Transverse colon (tissue), 4 donors: ENCODE results near the gene DYDC1. TPM values are rescaled to one million over a fixed set of nuclear protein-coding genes. Genes with fewer than 3 reads are reported as not detected.

Experiments used
- DNase-seq: peaks from one replicate; pipeline ENCODE4 v3.0.0-alpha.2; 2019
- H3K27ac ChIP-seq, 4 donors: fragments of 200-600 bp; sonication (generic); 2 replicates each; pipeline ENCODE4 v1.5.1; 2016 to 2018; ENCODE audit warnings: inconsistent platforms in 4 of 4
- H3K27me3 ChIP-seq: fragments of 200-600 bp; sonication (generic); 2 replicates; pipeline ENCODE4 v1.5.1; 2017; ENCODE audit warnings: inconsistent platforms
- H3K36me3 ChIP-seq, 4 donors: fragments of 200-600 bp; sonication (generic); 2 replicates each; pipeline ENCODE4 v1.5.1; 2017 to 2019; ENCODE audit warnings: inconsistent platforms in 4 of 4
- H3K4me1 ChIP-seq, 4 donors: fragments of 200-600 bp; sonication (generic); 2 replicates each; pipeline ENCODE4 v1.5.1; 2017 to 2020; ENCODE audit warnings: inconsistent platforms in 4 of 4
- H3K4me3 ChIP-seq, 4 donors: fragments of 200-600 bp; sonication (generic); 1 replicate in 1 of 4; 2 replicates in 3 of 4; pipeline versions ENCODE4 v1.5.1 to v1.6.1; 2017 to 2019; ENCODE audit warnings: inconsistent platforms in 4 of 4
- H3K9me3 ChIP-seq, 2 donors: fragments of 200-600 bp; sonication (generic); 2 replicates each; pipeline ENCODE4 v1.5.1; 2017 to 2019; ENCODE audit warnings: inconsistent platforms in 2 of 2
- CTCF ChIP-seq, 5 experiments: fragments of 200-600 bp in 3 of 5; fragments of 450-650 bp in 2 of 5; sonication (generic) in 3 of 5; IDR thresholded peaks; 1 replicate in 2 of 5; 2 replicates in 3 of 5; pipeline ENCODE4 v1.5.1; 2016 to 2017; ENCODE audit warnings: antibody characterized with exemption in 5 of 5, inconsistent platforms in 3 of 5, mild to moderate bottlenecking in 2 of 5, moderate library complexity in 1 of 5
- EP300 ChIP-seq: sonication (generic); formaldehyde crosslinking; IDR thresholded peaks from one replicate; pipeline ENCODE4 v1.6.1; 2017; ENCODE audit warnings: antibody characterized with exemption, low read depth
- POLR2A ChIP-seq: fragments of 450-650 bp; IDR thresholded peaks from one replicate; pipeline ENCODE4 v1.6.1; 2016; ENCODE audit warnings: antibody characterized with exemption, mild to moderate bottlenecking, moderate library complexity
- POLR2AphosphoS5 ChIP-seq, 3 donors: sonication (generic); formaldehyde crosslinking; IDR thresholded peaks; one replicate each; pipeline ENCODE4 v1.6.1; 2016; ENCODE audit warnings: antibody characterized with exemption in 3 of 3
- WGBS, 2 donors: methylation state at CpG; one replicate each; pipeline ENCODE4 v1.1.5; 2018; ENCODE audit warnings: low coverage in 1 of 2; 5-methylcytosine and 5-hydroxymethylcytosine counted together
- in situ Hi-C, 4 donors: fragments of 200-750 bp; cut with MboI; loops; one replicate each; pipeline versions ENCODE4 v1.15.0 to v1.15.1; 2017; ENCODE audit warnings: low sequenced_read_pairs in 3 of 4, low pct_ligation_motif_present in 1 of 4, low pct_unique_long_range_greater_than_20kb in 1 of 4
- intact Hi-C: fragments of 100-400 bp; cut with DNase I; formaldehyde crosslinking; loops from one replicate; pipeline ENCODE4 v1.15.1; 2023; ENCODE audit warnings: low total_unique reads
- total RNA-seq, 4 donors: library from RNA; depleted of rRNA; stranded (reverse); fragments of >200 nt; gene quantifications; one replicate each; pipeline ENCODE4 v1.1.0, GENCODE V29; 2016

The DYDC1 gene
- total RNA-seq, 4 donors from 2014 or later, result not detected

DNA sequence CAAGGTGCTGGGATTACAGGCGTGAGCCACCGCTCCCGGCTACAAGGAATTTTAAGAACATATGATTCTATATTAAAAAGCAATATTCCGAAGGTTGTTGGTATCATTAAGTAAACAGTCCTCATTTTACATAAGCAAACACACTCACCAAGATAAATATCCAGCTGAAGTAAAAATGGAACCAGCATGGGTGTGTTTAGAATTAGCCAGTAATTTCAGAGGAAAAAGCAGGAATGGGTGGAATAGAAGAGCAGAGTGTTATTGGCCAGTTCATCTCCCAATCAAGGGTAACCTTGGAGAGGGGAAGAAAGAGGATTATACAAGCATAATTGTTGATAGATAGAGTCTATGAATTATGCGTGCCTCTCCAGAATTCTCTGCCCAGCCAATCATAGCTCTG, 35.4 kb downstream of the DYDC1 start:
- no peaks in the 10 kb centered on the region for H3K36me3 ChIP-seq
- H3K27ac ChIP-seq, result no peak overlapping the region
- no peaks in the 10 kb centered on the region for H3K9me3 ChIP-seq
- no peak overlapping the region for H3K4me3 ChIP-seq
- in situ Hi-C loops, result no loop called here
- WGBS, 2 donors, result 75 to 88% methylated on average over 1 to 5 of the region's 5 CpGs
- H3K27me3 ChIP-seq, result no peaks in the 10 kb centered on the region
- no peaks in the 10 kb centered on the region for H3K4me1 ChIP-seq
- no peak for DNase-seq
- TF ChIP-seq CTCF (IDR thresholded peaks at IDR 0.05) (no peak), POLR2AphosphoS5 (IDR thresholded peaks at IDR 0.05) (no peak), POLR2A (no peak), EP300 (no peak)
- intact Hi-C loops, result no loop called here

DNA sequence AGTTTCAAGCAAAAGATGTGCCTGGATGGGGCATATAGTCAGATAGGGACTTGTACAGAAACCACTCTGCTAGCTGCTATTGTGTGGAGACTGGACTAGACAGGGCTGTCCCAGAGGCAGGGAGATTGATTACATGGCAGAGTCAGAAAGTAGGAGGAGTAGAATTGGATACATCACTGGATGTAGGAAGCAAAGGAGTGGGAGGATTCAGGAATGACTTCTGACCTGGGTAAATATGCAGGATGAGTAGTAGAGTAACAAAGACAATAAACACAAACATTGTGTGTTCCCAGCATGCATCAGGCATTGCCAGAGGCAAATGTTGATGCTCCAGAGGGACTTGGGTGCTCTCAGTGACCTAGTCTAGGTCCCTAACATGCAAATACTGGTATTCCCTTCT, 36.2 kb downstream of the DYDC1 start:
- in situ Hi-C loops (no loop called here), intact Hi-C loops (no loop called here)
- Histone ChIP-seq H3K27ac (no peak overlapping the region), H3K4me1 (no peaks in the 10 kb centered on the region), H3K27me3 (no peaks in the 10 kb centered on the region), H3K36me3 (no peaks in the 10 kb centered on the region), H3K9me3 (no peaks in the 10 kb centered on the region), H3K4me3 (no peak overlapping the region)
- no peak for DNase-seq
- TF ChIP-seq CTCF (IDR thresholded peaks at IDR 0.05) (no peak), EP300 (no peak), POLR2AphosphoS5 (IDR thresholded peaks at IDR 0.05) (no peak), POLR2A (no peak)

DNA sequence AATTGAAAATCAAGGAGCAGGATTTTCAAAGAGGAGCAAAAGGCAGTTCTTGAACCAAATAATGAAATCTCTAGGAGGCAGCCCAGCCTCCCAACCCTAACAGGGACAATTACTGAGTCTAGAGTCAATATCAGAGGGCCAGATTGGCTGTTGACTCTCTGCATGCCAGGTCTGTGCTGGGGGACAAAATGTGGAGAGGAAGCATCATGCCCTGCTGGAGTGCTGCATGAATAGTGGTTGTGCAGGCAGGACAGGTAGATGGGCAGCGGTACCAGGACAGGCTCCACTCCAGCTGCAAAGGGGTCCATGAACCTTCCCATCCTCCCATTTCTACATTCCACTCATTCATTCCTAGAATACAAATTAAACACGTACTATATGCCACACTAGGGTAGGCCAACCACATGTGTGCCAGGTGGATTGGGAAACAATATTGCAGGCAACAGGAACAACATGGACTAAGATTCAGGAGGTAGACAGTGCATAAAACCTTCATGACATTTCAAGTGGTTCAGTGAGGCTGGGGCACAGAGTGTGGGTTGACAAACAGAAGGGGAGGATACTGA, 36.7 kb downstream of the DYDC1 start:
- intact Hi-C loops, result no loop called here

DNA sequence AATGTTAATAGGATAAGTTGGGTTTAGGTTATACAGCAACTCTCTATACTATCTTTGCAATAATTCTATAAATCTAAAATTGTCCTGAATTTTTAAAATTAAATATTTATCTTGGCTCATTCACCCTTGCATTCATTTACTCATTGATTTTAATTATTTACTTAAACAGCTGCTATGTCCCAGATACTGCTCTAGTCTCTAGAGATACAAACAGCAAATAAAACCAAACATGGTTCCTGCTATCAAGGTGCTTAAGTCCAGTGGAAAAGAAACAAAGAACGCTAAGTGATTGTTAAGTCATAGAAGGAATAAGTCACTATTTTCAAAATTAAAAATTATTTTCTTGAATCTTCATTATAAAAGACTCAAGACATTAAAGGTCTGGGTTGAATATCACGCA, 37.2 kb downstream of the DYDC1 start:
- WGBS, 2 donors, result 86 to 88% methylated on average over 2 of the region's 2 CpGs
- DNase-seq, result no peak
- no peaks in the 10 kb centered on the region for H3K27me3 ChIP-seq
- intact Hi-C loops, result no loop called here
- H3K4me3 ChIP-seq, result no peak overlapping the region
- no peaks in the 10 kb centered on the region for H3K4me1 ChIP-seq
- TF ChIP-seq POLR2AphosphoS5 (IDR thresholded peaks at IDR 0.05) (no peak), EP300 (no peak)
- H3K27ac ChIP-seq, result no peak overlapping the region
- H3K36me3 ChIP-seq, result no peaks in the 10 kb centered on the region
- in situ Hi-C loops, result no loop called here
- no peaks in the 10 kb centered on the region for H3K9me3 ChIP-seq

More for the DNA sequence above, 36.7 kb downstream of the DYDC1 start:
- H3K27me3 ChIP-seq, result no peaks in the 10 kb centered on the region
- H3K27ac ChIP-seq, result no peak overlapping the region
- TF ChIP-seq EP300, result no peak
- no peak for TF ChIP-seq POLR2AphosphoS5 (IDR thresholded peaks at IDR 0.05)
- no peak for TF ChIP-seq POLR2A
- no peak for TF ChIP-seq CTCF (IDR thresholded peaks at IDR 0.05)
- DNase-seq, result no peak
- no peaks in the 10 kb centered on the region for H3K36me3 ChIP-seq
- no peak overlapping the region for H3K4me3 ChIP-seq
- WGBS, 2 donors, result 90 to 97% methylated on average over 2 of the region's 2 CpGs
- no peaks in the 10 kb centered on the region for H3K4me1 ChIP-seq
- no peaks in the 10 kb centered on the region for H3K9me3 ChIP-seq
- in situ Hi-C loops, result no loop called here

DNA sequence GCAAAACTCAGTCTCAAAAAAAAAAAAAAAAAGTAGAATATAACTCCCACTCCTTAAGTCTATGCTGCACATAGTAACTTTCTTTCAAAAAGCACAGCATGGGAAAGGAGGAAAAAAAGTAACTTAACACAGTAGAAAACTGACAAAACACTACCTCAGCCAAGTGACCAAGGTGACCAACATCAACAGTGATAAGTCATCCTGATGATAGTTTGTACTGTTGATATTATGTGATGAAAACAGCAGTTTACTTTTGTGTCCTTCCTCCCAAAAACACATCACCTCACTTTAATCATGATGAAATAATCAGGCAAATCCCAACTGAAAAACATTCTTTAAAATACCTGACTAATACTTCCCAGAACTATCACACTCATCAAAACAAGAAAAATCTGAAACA, 37.8 kb downstream of the DYDC1 start:
- no peak for TF ChIP-seq POLR2AphosphoS5 (IDR thresholded peaks at IDR 0.05)
- no peak for TF ChIP-seq POLR2A
- TF ChIP-seq EP300, result no peak
- no peak for TF ChIP-seq CTCF (IDR thresholded peaks at IDR 0.05)
- Histone ChIP-seq H3K36me3 (no peaks in the 10 kb centered on the region), H3K4me1 (no peaks in the 10 kb centered on the region), H3K4me3 (no peak overlapping the region), H3K27me3 (no peaks in the 10 kb centered on the region), H3K27ac (no peak overlapping the region), H3K9me3 (no peaks in the 10 kb centered on the region)
- DNase-seq, result no peak
- intact Hi-C loops (no loop called here), in situ Hi-C loops (no loop called here)
